Heart left ventricle (tissue), 13 donors: ENCODE measurements around the gene ADAMTSL5.

ENCODE experiments used
- POLR2A ChIP-seq, 2 donors: fragments of 450-650 bp; IDR thresholded peaks; one replicate each; pipeline ENCODE4 v1.6.1; 2017; ENCODE audit warnings: antibody characterized with exemption in 2 of 2, mild to moderate bottlenecking in 2 of 2, moderate library complexity in 2 of 2
- TF ChIP-seq, protein P1 (sequence below), 12 donors: fragments of 200-600 bp; sonication (generic) in 4 of 12; IDR thresholded peaks; one replicate each; pipeline versions ENCODE4 v1.5.0 to v1.8.0; 2018 to 2022; ENCODE audit warnings: antibody characterized with exemption in 12 of 12, mild to moderate bottlenecking in 5 of 12
- donor health status: ischemic (EF 13 %, LVEDD 7.1; RV severe dilation, severe dysfunction).
- donor health status: DM: no; HTN: yes; CAD: no.
- donor health status: DM: no; HTN: no; CAD: no.
- donor health status: ischemic (EF 25% LVEDD 6.9; RV normal size, moderate dysfunction).
- donor health status: ischemic (EF 25% LVEDD 5.7; RV mildly dilated, moderate dysfunction).
- donor health status: ischemic (EF 35%, LVEDD 5.7; RV mildly dilated, moderate dysfunction).
- donor health status: nonischemic (EF 11% LVEDD 7.7; RV severe dilation, severe dysfunction).
- donor health status: DM: yes; HTN: yes; CAD: no.
- donor health status: PGD.
- donor health status: ischemic (EF 29% LVEDD 5.4; RV normal size, mild dysfunction).
- donor health status: nonischemic (EF 23%, LVEDD 6.1; RV moderate dilation, normal function).

DNA sequence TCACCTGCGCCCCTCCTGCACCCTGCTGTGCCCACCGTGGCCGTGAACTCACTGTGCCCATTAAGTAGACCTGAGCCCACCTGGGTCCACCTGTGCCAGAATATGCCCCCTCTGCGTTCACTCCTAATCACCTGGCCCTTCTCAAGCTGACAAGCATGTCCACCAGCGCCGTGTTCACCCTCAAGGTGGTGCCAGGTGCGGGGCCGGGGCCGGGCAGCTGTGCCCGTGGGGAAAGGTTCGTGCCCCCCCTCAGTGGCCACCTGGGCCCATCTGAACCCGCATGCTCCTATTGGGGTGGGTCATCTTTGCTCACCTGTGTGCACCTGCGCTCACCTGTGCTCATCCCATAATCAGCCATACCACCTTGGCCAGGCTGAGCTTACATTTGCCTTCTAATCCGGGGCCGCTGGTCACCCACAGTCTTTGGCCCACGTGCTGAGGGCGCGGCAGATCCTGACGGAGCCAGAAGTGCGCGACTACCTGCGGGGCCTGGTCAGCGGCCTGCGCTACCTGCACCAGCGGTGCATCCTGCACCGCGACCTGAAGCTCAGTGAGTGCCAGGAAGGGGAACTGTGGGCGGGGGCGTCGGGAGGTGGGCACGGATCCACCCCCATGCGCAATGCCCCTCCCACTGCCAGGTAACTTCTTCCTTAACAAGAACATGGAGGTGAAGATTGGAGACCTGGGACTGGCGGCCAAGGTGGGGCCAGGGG lies 13.4 kb upstream of the ADAMTSL5 start:
- no peak for TF ChIP-seq POLR2A (IDR thresholded peaks at IDR 0.05)
- TF ChIP-seq, protein P1, sequence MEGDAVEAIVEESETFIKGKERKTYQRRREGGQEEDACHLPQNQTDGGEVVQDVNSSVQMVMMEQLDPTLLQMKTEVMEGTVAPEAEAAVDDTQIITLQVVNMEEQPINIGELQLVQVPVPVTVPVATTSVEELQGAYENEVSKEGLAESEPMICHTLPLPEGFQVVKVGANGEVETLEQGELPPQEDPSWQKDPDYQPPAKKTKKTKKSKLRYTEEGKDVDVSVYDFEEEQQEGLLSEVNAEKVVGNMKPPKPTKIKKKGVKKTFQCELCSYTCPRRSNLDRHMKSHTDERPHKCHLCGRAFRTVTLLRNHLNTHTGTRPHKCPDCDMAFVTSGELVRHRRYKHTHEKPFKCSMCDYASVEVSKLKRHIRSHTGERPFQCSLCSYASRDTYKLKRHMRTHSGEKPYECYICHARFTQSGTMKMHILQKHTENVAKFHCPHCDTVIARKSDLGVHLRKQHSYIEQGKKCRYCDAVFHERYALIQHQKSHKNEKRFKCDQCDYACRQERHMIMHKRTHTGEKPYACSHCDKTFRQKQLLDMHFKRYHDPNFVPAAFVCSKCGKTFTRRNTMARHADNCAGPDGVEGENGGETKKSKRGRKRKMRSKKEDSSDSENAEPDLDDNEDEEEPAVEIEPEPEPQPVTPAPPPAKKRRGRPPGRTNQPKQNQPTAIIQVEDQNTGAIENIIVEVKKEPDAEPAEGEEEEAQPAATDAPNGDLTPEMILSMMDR (IDR thresholded peaks at IDR 0.05), result no peak
